ENCODE results near the gene TNK1. TPM values are rescaled to one million over a fixed set of nuclear protein-coding genes. Genes with fewer than 3 reads are reported as not detected.

TNK1 gene
- total and polyA plus RNA-seq, 10 donors = 4.2 to 16.2 (median 6.6) TPM

GRCh38 chr17:7348478-7349242 lies 32.2 kb upstream of the TNK1 start:
- Histone ChIP-seq H3K36me3 (peaks cover 0 to 75% (median 38%) of the 10 kb centered on the region in 6 donors), H3K27ac (no peak overlapping the region), H3K27me3 (replicated peaks in 1 of 7) (no peaks in the 10 kb centered on the region), H3K4me1 (peaks cover 28 to 64% (median 44%) of the 10 kb centered on the region in 6 donors), H3K9me3 (no peaks in the 10 kb centered on the region), H3K4me3 (no peak overlapping the region)
- TF ChIP-seq POLR2AphosphoS5 (IDR thresholded peaks at IDR 0.05) = peak; percentile 28 to 78 (median 42)
- TF ChIP-seq POLR2A (IDR thresholded peaks at IDR 0.05) = no peak
- TF ChIP-seq CTCF (IDR thresholded peaks at IDR 0.05 in 8 of 11, conservative IDR thresholded peaks at IDR 0.05 in 3 of 11) = no peak
- 78 to 89% (median 81%) methylated on average over 18 to 19 of the region's 19 CpGs for WGBS, 5 donors
- intact Hi-C loops (cut with DNase I; ENCODE audit: low total_unique reads) = loop anchor here (10.0 kb wide), 2 partner anchors 54 to 226 kb away; partner anchors contain the start of genes CD68 and YBX2
- no peak for DNase-seq

GRCh38 chr17:7351665-7352502 lies 29.0 kb upstream of the TNK1 start, which contains the start of gene KCTD11:
TSS of gene KCTD11 (plus strand) at chr17:7352162.
- 1 to 5% (median 3%) methylated on average over 19 to 91 of the region's 91 CpGs for WGBS, 5 donors

GRCh38 chr17:7352503-7352889 lies 28.4 kb upstream of the TNK1 start:
- Histone ChIP-seq H3K36me3 (peaks cover 0 to 37% (median 10%) of the 10 kb centered on the region in 6 donors), H3K27me3 (replicated peaks in 1 of 7) (no peaks in the 10 kb centered on the region), H3K9me3 (no peaks in the 10 kb centered on the region), H3K27ac (peak overlapping the region; percentile 86 to 94 (median 91)), H3K4me3 (peak overlapping the region; percentile 58 to 88 (median 74)), H3K4me1 (peaks cover 32 to 92% (median 59%) of the 10 kb centered on the region in 6 donors)
- no peak for DNase-seq
- 26 to 35% (median 29%) methylated on average over 10 of the region's 10 CpGs for WGBS, 5 donors
- TF ChIP-seq POLR2AphosphoS5 (IDR thresholded peaks at IDR 0.05) (no peak), POLR2A (IDR thresholded peaks at IDR 0.05) (no peak), CTCF (IDR thresholded peaks at IDR 0.05 in 8 of 11, conservative IDR thresholded peaks at IDR 0.05 in 3 of 11) (peak in 3 of 11 experiments; percentile 22 to 40 (median 25))
- intact Hi-C loops (cut with DNase I; ENCODE audit: low total_unique reads) = loop anchor here (10.0 kb wide), 1 partner anchor 162 kb away; no protein-coding TSS in a partner anchor

More at GRCh38 chr17:7351665-7352502, 29.0 kb upstream of the TNK1 start, which contains the start of gene KCTD11:
- H3K4me3 ChIP-seq = peak within 1 kb of the TSS; percentile 58 to 88 (median 74)
- TF ChIP-seq CTCF (IDR thresholded peaks at IDR 0.05 in 8 of 11, conservative IDR thresholded peaks at IDR 0.05 in 3 of 11) (peak in 2 of 11 experiments; percentile 11 to 15), POLR2A (IDR thresholded peaks at IDR 0.05) (peak in 1 of 3 donors; percentile 6), POLR2AphosphoS5 (IDR thresholded peaks at IDR 0.05) (peak; percentile 77 to 85 (median 83))
- H3K27me3 ChIP-seq (replicated peaks in 1 of 7) = no peaks in the 10 kb centered on the region
- intact Hi-C loops (cut with DNase I; ENCODE audit: low total_unique reads) = loop anchor here (10.0 kb wide), 1 partner anchor 163 kb away; no protein-coding TSS in a partner anchor
- H3K4me1 ChIP-seq = peaks cover 32 to 92% (median 59%) of the 10 kb centered on the region in 6 donors
- peak within 1 kb of the TSS; percentile 86 to 94 (median 91) for H3K27ac ChIP-seq
- peak; percentile 94 for DNase-seq
- H3K9me3 ChIP-seq = no peaks in the 10 kb centered on the region
- H3K36me3 ChIP-seq = peaks cover 0 to 43% (median 16%) of the 10 kb centered on the region in 6 donors
